ENCODE measurements around the gene PSMD5. TPM values are rescaled to one million over a fixed set of nuclear protein-coding genes. Genes with fewer than 3 reads are reported as not detected.

The PSMD5 gene
- total RNA-seq, 4 donors from 2014 or later = 30.7 to 47.7 (median 33.0) TPM

DNA sequence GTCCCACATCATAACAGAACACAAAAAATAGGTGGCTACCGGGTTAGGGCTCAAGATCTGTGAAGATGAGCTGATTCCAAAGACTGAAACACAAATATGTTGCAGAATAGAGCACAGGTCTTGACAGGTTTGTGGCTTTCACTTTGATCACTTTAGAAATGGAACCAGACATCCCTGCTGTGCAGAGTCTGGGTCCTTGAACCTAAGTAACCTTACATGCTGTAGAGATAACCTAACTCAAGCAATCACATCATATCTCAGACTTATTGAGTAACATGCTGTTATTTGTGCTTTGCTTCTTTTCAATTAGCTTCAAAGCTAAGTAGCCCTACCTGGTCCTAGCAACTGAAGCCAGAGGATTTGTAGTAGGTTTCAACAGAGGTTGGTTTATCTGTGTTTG is 73.8 kb downstream of the PSMD5 start:
- Histone ChIP-seq H3K27me3 (no peaks in the 10 kb centered on the region), H3K4me1 (peaks cover 11% of the 10 kb centered on the region), H3K27ac (no peak overlapping the region), H3K36me3 (peaks cover 87% of the 10 kb centered on the region), H3K4me3 (no peak overlapping the region), H3K9me3 (no peaks in the 10 kb centered on the region)
- TF ChIP-seq EP300 (IDR thresholded peaks at IDR 0.05) (no peak), POLR2A (IDR thresholded peaks at IDR 0.05) (no peak), POLR2AphosphoS5 (IDR thresholded peaks at IDR 0.05) (no peak)
- TF ChIP-seq, protein P1, sequence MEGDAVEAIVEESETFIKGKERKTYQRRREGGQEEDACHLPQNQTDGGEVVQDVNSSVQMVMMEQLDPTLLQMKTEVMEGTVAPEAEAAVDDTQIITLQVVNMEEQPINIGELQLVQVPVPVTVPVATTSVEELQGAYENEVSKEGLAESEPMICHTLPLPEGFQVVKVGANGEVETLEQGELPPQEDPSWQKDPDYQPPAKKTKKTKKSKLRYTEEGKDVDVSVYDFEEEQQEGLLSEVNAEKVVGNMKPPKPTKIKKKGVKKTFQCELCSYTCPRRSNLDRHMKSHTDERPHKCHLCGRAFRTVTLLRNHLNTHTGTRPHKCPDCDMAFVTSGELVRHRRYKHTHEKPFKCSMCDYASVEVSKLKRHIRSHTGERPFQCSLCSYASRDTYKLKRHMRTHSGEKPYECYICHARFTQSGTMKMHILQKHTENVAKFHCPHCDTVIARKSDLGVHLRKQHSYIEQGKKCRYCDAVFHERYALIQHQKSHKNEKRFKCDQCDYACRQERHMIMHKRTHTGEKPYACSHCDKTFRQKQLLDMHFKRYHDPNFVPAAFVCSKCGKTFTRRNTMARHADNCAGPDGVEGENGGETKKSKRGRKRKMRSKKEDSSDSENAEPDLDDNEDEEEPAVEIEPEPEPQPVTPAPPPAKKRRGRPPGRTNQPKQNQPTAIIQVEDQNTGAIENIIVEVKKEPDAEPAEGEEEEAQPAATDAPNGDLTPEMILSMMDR (IDR thresholded peaks at IDR 0.05) = no peak
- DNase-seq (ENCODE audit: low spot score in 2 of 2) = no peak
- 41% methylated on average over 1 of the region's 1 CpG for WGBS

DNA sequence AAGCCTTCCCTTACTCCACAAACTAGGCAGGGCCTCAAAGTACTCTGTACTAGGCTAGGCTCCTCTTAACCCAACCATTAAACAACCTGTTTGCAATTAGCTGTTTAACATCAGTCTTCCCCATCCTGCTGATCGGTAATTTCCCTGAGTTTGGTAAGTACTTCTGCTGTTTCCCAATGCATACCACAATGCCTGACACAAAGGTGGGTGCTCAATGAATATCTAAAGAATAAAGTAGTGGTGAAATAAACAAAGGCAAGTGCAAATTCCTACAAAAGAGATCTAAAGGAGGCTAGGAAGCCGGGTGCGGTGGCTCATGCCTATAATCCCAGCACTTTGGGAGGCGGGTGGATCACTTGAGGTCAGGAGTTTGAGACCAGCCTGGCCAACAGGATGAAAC is 74.5 kb downstream of the PSMD5 start:
- no peaks in the 10 kb centered on the region for H3K27me3 ChIP-seq
- TF ChIP-seq EP300 (IDR thresholded peaks at IDR 0.05) (no peak), POLR2A (IDR thresholded peaks at IDR 0.05) (no peak), POLR2AphosphoS5 (IDR thresholded peaks at IDR 0.05) (no peak)
- TF ChIP-seq, protein P1 (IDR thresholded peaks at IDR 0.05) = no peak
- H3K36me3 ChIP-seq = peaks cover 87% of the 10 kb centered on the region
- no peak overlapping the region for H3K4me3 ChIP-seq
- H3K9me3 ChIP-seq = no peaks in the 10 kb centered on the region
- no peak overlapping the region for H3K27ac ChIP-seq
- WGBS = 94% methylated on average over 4 of the region's 4 CpGs
- H3K4me1 ChIP-seq = peaks cover 11% of the 10 kb centered on the region
- no peak for DNase-seq (ENCODE audit: low spot score in 2 of 2)

DNA sequence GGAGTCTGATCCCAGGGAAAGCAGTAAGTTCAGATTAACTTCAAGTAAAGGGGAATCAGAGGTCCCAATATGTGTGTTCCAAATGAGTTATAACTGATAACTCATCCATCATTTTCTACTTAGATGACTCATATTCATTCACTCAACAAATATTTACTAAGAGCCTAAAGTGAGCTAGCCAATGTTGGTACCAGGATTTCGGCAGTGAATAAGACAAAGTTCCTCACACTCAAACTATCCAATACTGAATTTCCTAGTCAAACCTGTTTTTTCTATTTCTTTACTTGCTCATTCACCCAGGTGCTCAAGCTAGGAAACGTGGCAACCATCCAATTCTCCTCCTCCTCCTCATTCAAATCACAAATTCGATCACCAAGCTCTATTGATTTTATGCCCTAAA is 75.3 kb downstream of the PSMD5 start:
- Histone ChIP-seq H3K4me3 (no peak overlapping the region), H3K36me3 (peaks cover 87% of the 10 kb centered on the region), H3K27ac (no peak overlapping the region), H3K9me3 (no peaks in the 10 kb centered on the region), H3K27me3 (no peaks in the 10 kb centered on the region), H3K4me1 (peaks cover 11% of the 10 kb centered on the region)
- DNase-seq (ENCODE audit: low spot score in 2 of 2) = no peak
- WGBS = 62% methylated on average over 3 of the region's 3 CpGs
- TF ChIP-seq, protein P1 (IDR thresholded peaks at IDR 0.05) = no peak
- TF ChIP-seq POLR2AphosphoS5 (IDR thresholded peaks at IDR 0.05) (no peak), EP300 (IDR thresholded peaks at IDR 0.05) (no peak), POLR2A (IDR thresholded peaks at IDR 0.05) (no peak)

Other genes starting within 250 kb of the PSMD5 start
- gene MEGF9, start 128.5 kb downstream of the PSMD5 start, total RNA-seq = 10 to 100 TPM; 33.6 to 58.1 (median 46.0) TPM
- 10 to 100 TPM; 40.4 to 74.8 (median 52.3) TPM for gene FBXW2, start 49.5 kb downstream of the PSMD5 start, total RNA-seq
- gene PHF19, start 34.3 kb upstream of the PSMD5 start, total RNA-seq = 10 to 100 TPM; 11.3 to 15.5 (median 13.8) TPM
- 10 to 100 TPM in 1 of 4 donors, 1 to 10 TPM in 3; 3.5 to 12.2 (median 7.5) TPM for gene TRAF1, start 83.9 kb upstream of the PSMD5 start, total RNA-seq
- gene C5, start 207.4 kb upstream of the PSMD5 start, total RNA-seq = 10 to 100 TPM in 2 of 4 donors, 1 to 10 TPM in 2; 3.2 to 13.2 (median 6.8) TPM
- gene CNTRL, start 232.0 kb upstream of the PSMD5 start, total RNA-seq = 10 to 100 TPM in 3 of 4 donors, 1 to 10 TPM in 1; 6.4 to 24.6 (median 13.6) TPM

All from suprapubic skin (tissue), 4 donors.